Measurements from ENCODE around the gene GNAQ.
"Not testable (repeated sequence)": the region's sequence is repeated elsewhere in the genome, so short reads cannot be mapped to it uniquely, and the experiment has no call there.

The GNAQ gene

DNA sequence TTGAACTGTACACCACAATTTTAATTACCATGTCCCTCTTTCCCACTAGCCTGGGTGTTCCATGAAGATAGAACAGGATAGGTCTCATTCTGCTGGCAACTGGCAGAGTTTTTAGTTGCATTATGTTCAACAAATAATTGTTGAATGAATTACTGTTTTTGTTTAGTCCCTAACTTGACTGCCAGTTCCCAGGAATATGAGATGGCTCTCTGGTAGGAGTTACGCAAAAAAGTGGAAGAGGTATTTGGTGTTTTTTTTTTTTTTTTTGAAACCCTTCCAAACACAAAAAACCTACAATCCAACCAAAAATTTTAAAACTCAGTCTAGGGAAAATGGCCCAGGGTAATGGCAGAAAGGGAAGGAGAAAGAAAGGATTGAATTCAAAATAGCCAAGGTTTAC lies 153.6 kb downstream of the GNAQ start:
- DNase-seq (ENCODE audit: low spot score), result no peak

GRCh38 chr9:77876590-77876989 lies 155.0 kb downstream of the GNAQ start:
- no peak for DNase-seq (ENCODE audit: low spot score)

GRCh38 chr9:77876091-77876490 lies 155.5 kb downstream of the GNAQ start:
- peak; percentile 54 for DNase-seq (ENCODE audit: low spot score)

DNA sequence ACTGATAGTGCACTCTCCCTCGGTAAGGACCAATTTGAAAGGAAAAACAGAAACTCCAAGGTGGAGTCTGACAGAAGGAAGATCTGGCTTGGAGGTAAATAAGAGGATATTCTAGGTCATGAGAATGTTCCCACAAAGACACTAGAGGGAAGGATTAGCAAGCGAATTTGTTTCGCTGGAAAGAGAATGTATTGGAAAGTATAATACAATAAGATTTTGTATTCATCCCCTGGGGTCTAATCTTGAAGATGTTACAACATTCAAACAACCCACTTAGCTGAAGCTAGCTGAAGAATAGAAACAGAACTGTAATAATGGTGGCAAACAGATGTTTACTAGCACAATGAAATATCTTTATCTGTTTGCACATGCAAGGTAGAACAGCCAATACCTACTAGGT lies 158.7 kb downstream of the GNAQ start:
- DNase-seq (ENCODE audit: low spot score), result no peak

DNA sequence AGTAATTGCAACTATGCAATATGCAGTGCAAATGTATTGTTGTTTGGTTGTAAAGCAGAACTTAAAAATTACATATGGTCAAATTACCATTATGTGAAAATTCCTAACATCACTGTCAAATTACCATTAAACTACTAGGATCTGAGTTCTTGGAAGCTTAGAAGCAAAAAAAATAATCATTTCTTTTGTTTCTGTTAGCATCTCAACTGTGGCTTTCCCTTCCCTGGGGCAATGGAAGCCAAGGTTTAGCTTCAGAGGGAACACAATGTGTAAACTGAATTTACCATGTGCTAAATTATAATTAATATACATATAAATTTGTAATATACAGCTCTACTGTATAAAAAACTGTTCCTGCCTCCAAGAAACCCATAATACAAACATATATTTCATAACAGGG lies 159.4 kb downstream of the GNAQ start:
- no peak for DNase-seq (ENCODE audit: low spot score)

DNA sequence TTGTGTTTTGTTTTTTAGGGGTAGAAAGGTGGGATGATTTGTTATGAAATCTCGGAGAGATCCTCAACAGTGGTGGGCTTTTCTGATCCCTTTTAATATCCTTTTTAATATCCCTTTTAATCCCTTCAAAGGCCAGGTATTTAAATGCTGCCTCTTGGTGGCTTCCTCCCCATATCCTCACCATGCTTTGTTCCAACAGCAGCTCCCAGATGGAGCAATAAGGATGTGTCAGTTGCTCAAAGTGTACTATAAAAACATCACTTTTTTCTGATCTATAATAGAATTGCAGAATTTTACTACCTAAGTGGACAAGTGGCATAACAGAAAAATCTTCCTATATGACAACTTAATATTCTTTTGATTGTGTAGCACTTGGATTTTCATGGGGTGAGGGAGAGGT lies 160.1 kb downstream of the GNAQ start:
- no peak for DNase-seq (ENCODE audit: low spot score)

- no peak for DNase-seq (ENCODE audit: low spot score)
Observed at GRCh38 chr9:77866878-77867277, 164.7 kb downstream of the GNAQ start.

GRCh38 chr9:77865385-77866047 lies 166.1 kb downstream of the GNAQ start:
- DNase-seq (ENCODE audit: low spot score), result no peak

DNA sequence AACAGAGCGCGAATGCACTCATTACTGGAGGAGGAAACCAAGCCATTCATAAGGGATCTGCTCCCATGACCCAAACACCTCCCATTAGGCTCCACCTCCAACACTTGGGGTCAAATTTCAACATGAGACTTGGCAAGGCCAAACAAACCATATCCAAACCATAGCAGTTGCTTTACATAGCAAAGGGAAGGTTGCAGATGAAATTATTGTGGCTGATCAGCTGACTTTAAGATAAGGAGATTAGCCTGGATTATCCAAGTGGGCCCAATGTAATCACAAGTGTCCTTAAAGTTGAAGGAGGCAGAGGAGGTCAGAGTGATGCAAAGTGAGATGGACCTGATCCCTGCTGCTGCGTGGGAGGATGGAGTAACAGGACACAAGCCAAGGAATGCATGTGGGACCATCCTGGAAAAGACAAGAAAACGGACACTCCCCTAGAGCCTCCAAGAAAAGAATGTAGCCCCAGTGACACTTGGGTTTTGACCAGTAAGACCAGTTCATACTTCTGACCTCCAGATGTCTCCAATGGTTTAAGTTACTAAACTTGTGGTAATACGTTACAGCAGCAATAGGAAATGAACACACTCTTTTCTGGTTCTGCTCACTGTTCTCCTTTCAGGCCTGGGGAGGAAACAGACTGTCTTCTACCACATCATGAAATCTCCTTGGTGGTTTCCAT lies 167.3 kb downstream of the GNAQ start:
- no peak for DNase-seq (ENCODE audit: low spot score)

- DNase-seq (ENCODE audit: low spot score), result not testable (repeated sequence)
Observed at GRCh38 chr9:77863638-77864037, 168.0 kb downstream of the GNAQ start.

GRCh38 chr9:77860953-77861352 lies 170.7 kb downstream of the GNAQ start:
- not testable (repeated sequence) for DNase-seq (ENCODE audit: low spot score)

- DNase-seq (ENCODE audit: low spot score), result no peak
Observed at GRCh38 chr9:77857513-77858259, 173.9 kb downstream of the GNAQ start.

GRCh38 chr9:77856615-77857014 lies 175.0 kb downstream of the GNAQ start:
- DNase-seq (ENCODE audit: low spot score), result no peak

DNA sequence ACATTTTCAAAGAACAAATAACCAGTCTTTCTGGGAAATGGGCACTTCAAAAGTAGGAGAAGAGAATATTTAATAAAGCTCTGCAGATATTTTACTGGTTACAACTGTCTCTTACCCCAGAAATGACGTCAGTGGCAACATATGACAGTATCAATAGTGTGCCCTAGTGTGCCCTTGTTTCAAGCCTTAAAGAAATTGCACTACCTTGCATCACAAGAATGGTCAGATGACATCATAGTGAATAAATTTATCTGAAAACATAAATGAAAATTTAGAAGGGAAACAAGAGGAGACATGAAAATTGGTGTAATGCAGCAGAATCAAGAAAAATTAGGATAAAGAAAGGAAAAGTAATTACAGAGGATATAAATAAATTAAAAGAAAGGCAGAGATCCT lies 176.7 kb downstream of the GNAQ start:
- DNase-seq (ENCODE audit: low spot score), result no peak

- DNase-seq (ENCODE audit: low spot score), result no peak
Observed at GRCh38 chr9:77854258-77854915, 177.2 kb downstream of the GNAQ start.

DNA sequence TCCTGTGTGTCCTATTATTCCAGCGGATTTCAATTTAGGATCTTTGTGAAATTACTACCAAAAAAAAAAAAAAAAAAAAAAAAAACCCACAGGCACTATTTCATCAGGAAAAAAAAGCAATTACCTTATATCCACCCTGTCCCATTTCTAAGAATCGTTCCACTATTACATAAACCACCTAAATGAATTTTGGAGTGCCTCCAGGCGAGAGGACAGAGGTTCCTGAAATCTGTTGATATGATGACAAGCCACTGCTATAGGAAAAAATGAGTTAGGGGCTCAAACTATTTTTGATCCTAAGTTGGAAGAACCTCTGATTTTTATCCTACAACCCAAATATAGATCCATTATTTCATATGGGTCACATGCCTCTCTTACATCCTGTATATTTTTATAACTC lies 177.9 kb downstream of the GNAQ start:
- no peak for DNase-seq (ENCODE audit: low spot score)

DNA sequence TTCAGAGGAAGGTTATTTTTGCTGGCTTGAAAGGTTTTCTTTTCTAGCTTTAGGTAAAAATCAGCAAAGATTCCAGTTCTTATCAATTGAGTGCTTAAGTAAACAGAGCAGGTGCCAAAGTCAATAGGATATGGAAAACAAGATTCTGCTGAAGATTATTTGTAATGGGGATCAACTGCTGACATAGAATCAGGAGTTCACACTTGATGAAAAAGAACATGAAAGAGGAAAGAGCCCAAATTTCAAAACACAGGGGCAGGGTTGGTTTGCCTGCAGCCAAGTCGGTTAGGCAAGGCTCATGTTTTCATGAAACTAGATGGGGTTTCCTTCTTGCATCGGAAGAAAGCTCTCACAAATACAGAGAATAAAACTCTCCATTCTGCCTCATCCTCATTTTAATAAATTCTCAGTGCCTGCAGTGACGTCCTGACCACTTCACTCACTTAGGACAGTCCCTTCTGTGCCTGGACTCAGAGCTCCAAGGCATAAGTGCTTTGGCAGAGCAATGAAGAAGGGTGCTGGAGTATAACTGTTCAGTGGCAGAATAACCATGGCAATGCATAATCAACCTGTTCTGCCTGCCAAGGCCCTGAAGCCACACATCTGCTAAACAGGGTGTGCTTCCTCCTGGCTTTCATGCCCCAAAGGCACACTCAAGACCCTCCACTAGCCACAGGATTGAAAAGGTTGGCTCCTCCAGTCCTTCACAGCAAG lies 179.6 kb downstream of the GNAQ start:
- DNase-seq (ENCODE audit: low spot score), result no peak

GRCh38 chr9:77848897-77849296 lies 182.7 kb downstream of the GNAQ start:
- DNase-seq (ENCODE audit: low spot score), result peak; percentile 70

DNA sequence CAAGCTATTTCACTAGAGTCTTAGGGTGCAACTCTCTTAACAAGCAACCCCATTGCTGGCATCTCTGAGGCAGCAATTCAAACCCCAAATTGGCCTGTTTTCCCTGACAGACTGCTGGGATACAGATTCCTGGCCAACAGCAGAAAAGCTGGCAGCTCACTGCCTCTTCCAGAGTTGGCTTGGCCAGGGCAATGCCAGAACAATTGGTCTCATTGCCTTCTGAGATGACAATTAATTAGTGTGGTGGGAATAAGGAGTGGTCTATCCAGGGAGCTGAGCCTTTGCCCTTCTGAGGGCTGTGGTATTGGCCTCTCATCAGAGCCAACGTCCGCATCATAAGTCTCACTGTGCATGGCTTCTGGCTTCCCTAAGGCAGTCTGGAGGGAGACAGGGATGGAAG lies 183.2 kb downstream of the GNAQ start:
- peak; percentile 55 for DNase-seq (ENCODE audit: low spot score)

DNA sequence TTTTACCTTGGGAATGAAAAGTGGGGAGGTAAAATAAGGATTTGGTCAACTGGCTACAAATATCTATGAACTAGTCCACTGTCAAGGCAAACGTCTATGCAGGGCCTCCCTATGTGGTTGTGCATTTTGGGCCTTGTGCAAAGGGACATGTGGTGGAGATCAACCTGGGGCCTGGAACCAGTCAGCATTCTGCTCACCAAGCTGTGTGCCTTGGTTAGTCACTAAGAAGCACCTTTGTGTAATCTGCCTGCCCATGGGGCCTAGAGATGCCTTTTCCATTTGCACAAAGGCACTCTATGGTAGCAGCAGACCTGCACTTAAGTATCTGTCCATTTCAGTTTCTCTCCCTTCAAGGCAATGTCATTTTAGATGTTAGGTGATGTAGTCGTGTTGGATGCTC lies 184.0 kb downstream of the GNAQ start:
- DNase-seq (ENCODE audit: low spot score), result no peak

GRCh38 chr9:77847059-77847499 lies 184.5 kb downstream of the GNAQ start:
- peak; percentile 96 for DNase-seq (ENCODE audit: low spot score)

- DNase-seq (ENCODE audit: low spot score), result no peak
Observed at GRCh38 chr9:77844415-77844814, 187.2 kb downstream of the GNAQ start.
